Measurements from ENCODE around the gene CHTOP.

The CHTOP gene

DNA sequence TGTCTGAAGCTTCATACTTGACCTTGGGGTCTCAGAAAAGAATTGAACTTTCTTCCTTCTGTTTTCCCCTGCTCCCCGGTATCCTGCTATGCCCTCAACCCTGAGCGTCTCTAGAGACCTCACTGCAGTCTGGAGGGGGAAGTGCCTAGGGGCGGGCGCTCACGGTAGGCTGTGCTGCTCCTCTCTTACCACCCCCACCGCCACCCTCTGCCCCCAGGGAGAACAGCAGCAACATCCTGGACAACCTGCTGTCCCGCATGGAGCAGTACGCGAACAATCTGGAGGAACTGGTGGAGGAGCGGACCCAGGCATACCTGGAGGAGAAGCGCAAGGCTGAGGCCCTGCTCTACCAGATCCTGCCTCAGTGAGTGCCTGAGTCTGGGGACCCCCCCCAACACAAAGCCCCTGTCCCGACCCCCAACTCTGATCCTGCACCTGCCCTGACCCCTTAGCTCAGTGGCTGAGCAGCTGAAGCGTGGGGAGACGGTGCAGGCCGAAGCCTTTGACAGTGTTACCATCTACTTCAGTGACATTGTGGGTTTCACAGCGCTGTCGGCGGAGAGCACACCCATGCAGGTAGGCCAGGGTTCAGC lies 55.0 kb downstream of the CHTOP start:
- no peak overlapping the region for H3K27ac ChIP-seq
- no peak for TF ChIP-seq ZFX (IDR thresholded peaks at IDR 0.05; ENCODE audit: borderline replicate concordance)
- TF ChIP-seq, protein P1, sequence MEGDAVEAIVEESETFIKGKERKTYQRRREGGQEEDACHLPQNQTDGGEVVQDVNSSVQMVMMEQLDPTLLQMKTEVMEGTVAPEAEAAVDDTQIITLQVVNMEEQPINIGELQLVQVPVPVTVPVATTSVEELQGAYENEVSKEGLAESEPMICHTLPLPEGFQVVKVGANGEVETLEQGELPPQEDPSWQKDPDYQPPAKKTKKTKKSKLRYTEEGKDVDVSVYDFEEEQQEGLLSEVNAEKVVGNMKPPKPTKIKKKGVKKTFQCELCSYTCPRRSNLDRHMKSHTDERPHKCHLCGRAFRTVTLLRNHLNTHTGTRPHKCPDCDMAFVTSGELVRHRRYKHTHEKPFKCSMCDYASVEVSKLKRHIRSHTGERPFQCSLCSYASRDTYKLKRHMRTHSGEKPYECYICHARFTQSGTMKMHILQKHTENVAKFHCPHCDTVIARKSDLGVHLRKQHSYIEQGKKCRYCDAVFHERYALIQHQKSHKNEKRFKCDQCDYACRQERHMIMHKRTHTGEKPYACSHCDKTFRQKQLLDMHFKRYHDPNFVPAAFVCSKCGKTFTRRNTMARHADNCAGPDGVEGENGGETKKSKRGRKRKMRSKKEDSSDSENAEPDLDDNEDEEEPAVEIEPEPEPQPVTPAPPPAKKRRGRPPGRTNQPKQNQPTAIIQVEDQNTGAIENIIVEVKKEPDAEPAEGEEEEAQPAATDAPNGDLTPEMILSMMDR (IDR thresholded peaks at IDR 0.05) = no peak

DNA sequence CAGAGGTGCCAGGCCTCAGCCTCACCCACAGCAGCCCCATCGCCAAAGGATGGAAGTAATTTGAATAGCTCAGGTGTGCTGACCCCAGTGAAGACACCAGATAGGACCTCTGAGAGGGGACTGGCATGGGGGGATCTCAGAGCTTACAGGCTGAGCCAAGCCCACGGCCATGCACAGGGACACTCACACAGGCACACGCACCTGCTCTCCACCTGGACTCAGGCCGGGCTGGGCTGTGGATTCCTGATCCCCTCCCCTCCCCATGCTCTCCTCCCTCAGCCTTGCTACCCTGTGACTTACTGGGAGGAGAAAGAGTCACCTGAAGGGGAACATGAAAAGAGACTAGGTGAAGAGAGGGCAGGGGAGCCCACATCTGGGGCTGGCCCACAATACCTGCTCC lies 59.6 kb downstream of the CHTOP start:
- no peak for TF ChIP-seq ZFX (IDR thresholded peaks at IDR 0.05; ENCODE audit: borderline replicate concordance)
- TF ChIP-seq, protein P1 (IDR thresholded peaks at IDR 0.05) = no peak
- H3K27ac ChIP-seq = no peak overlapping the region

Data from 22Rv1 (cell line).